Stomach (tissue), 9 donors: ENCODE measurements around the gene ITGA3. TPM values are rescaled to one million over a fixed set of nuclear protein-coding genes. Genes with fewer than 3 reads are reported as not detected.

ENCODE experiments used
- DNase-seq, 2 donors: peaks; one replicate each; pipeline versions ENCODE4 v3.0.0 to v3.0.0-alpha.2; 2013 to 2019
- H3K27ac ChIP-seq, 5 donors: fragments of 200-600 bp in 4 of 5; sonication (generic) in 4 of 5; one replicate each; pipeline ENCODE4 v1.5.1; 2013 to 2019; ENCODE audit warnings: mild to moderate bottlenecking in 1 of 5, moderate library complexity in 1 of 5
- H3K27me3 ChIP-seq, 3 donors: fragments of 200-600 bp; sonication (generic); one replicate each; pipeline ENCODE4 v1.5.1; 2017 to 2019; ENCODE audit warnings: mixed run types in 1 of 3
- H3K36me3 ChIP-seq, 4 donors: fragments of 200-600 bp; sonication (generic); 1 replicate in 3 of 4; 2 replicates in 1 of 4; pipeline ENCODE4 v1.5.1; 2016 to 2019
- H3K4me1 ChIP-seq, 4 donors: fragments of 200-600 bp; sonication (generic); one replicate each; pipeline ENCODE4 v1.5.1; 2016 to 2019
- H3K4me3 ChIP-seq, 4 donors: fragments of 200-600 bp; sonication (generic) in 3 of 4; one replicate each; pipeline ENCODE4 v1.5.1; 2016 to 2019; ENCODE audit warnings: mild to moderate bottlenecking in 1 of 4
- H3K9me3 ChIP-seq, 4 donors: fragments of 200-600 bp; sonication (generic); one replicate each; pipeline ENCODE4 v1.5.1; 2016 to 2019
- EP300 ChIP-seq: sonication (generic); formaldehyde crosslinking; IDR thresholded peaks from one replicate; pipeline ENCODE4 v1.6.1; 2017; ENCODE audit warnings: antibody characterized with exemption
- POLR2A ChIP-seq, 4 donors: fragments of 450-650 bp; IDR thresholded peaks; one replicate each; pipeline ENCODE4 v1.6.1; 2016; ENCODE audit warnings: antibody characterized with exemption in 4 of 4, control low read depth in 2 of 4, mild to moderate bottlenecking in 1 of 4, moderate library complexity in 1 of 4
- POLR2AphosphoS5 ChIP-seq, 3 donors: sonication (generic); formaldehyde crosslinking; IDR thresholded peaks; one replicate each; pipeline ENCODE4 v1.6.1; 2016; ENCODE audit warnings: antibody characterized with exemption in 3 of 3
- WGBS, 5 donors: extraction: QIAGEN DNeasy Blood & Tissue Kit in 3 of 5; methylation state at CpG; one replicate each; pipeline versions ENCODE4 v1.1.5 to v1.1.7; 2013 to 2018; 5-methylcytosine and 5-hydroxymethylcytosine counted together
- intact Hi-C: fragments of 100-400 bp; cut with DNase I; formaldehyde crosslinking; loops from one replicate; pipeline ENCODE4 v1.15.1; 2023; ENCODE audit warnings: low total_unique reads
- polyA plus RNA-seq, 3 donors: library from polyadenylated mRNA; stranded (reverse); fragments of 200-250 nt; gene quantifications; one replicate each; pipeline ENCODE4 v1.2.3, GENCODE V29; 2013
- total RNA-seq, 5 donors: library from RNA; depleted of rRNA; stranded (reverse); fragments of >200 nt; gene quantifications; one replicate each; pipeline versions ENCODE4 v1.1.0 to v1.2.3, GENCODE V29; 2014 to 2016
- TF ChIP-seq, protein P1 (sequence below), 7 experiments: fragments of 450-650 bp in 4 of 7; fragments of 200-600 bp in 3 of 7; sonication (generic) in 3 of 7; IDR thresholded peaks; one replicate each; pipeline ENCODE4 v1.5.1; 2016 to 2019; ENCODE audit warnings: antibody characterized with exemption in 7 of 7, control low read depth in 2 of 7, mild to moderate bottlenecking in 1 of 7
- donor health status: healthy with polysubstance abuse.
- donor health status: Bipolar disorder and iron deficiency.
- donor health status: healthy.

Gene ITGA3
- total and polyA plus RNA-seq, 8 donors: 6.9 to 698 (median 73.9) TPM

DNA sequence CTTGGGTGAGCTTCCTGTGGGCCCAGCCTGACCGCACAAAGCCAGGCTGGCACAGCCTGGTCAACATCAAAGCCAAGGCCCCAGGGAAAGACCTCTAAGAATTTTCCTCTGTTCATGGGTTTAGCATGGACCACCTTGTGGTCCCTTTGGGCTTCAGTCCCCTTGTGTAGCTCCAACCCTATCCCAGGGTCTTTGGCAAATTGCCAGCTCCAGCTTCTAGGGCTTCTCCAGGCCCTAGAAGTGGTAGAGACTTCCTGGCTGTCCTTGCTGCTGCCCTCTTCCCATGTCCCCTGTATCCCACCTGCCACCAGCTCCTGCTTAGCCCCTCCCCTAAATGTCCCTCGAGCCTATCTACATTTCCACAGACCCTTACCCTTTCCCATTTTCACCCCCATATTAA lies 9.7 kb upstream of the ITGA3 start:
- TF ChIP-seq POLR2AphosphoS5 (IDR thresholded peaks at IDR 0.05) (no peak), POLR2A (IDR thresholded peaks at IDR 0.05) (no peak), EP300 (no peak)
- TF ChIP-seq, protein P1, sequence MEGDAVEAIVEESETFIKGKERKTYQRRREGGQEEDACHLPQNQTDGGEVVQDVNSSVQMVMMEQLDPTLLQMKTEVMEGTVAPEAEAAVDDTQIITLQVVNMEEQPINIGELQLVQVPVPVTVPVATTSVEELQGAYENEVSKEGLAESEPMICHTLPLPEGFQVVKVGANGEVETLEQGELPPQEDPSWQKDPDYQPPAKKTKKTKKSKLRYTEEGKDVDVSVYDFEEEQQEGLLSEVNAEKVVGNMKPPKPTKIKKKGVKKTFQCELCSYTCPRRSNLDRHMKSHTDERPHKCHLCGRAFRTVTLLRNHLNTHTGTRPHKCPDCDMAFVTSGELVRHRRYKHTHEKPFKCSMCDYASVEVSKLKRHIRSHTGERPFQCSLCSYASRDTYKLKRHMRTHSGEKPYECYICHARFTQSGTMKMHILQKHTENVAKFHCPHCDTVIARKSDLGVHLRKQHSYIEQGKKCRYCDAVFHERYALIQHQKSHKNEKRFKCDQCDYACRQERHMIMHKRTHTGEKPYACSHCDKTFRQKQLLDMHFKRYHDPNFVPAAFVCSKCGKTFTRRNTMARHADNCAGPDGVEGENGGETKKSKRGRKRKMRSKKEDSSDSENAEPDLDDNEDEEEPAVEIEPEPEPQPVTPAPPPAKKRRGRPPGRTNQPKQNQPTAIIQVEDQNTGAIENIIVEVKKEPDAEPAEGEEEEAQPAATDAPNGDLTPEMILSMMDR (IDR thresholded peaks at IDR 0.05): no peak
- intact Hi-C loops: no loop called here
- H3K27ac ChIP-seq: no peak overlapping the region

DNA sequence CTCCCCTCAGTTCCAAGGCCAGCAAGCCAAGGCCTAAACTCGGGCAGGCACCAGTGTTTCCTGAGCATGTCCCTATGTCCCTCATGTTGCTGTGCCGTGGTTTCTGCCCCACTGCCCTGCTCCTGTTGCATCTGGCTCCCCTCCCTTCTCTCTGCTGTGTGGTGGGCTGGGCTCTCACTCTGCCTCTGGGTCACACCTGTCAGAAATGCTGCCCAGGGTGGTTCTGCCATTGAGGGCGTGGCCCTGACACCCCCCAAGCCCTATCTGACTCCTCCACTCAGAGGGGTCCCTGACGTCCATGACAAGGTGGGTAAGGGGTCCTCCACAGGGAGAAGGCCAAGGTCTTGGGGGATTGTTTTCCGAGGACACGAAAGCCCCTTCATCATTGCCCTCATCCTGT lies 9.2 kb upstream of the ITGA3 start:
- Histone ChIP-seq H3K4me1 (peaks cover 27 to 70% (median 34%) of the 10 kb centered on the region in 4 donors), H3K4me3 (no peak overlapping the region), H3K36me3 (no peaks in the 10 kb centered on the region), H3K27me3 (no peaks in the 10 kb centered on the region), H3K27ac (peak overlapping the region in 1 of 5 donors; percentile 52), H3K9me3 (no peaks in the 10 kb centered on the region)
- TF ChIP-seq POLR2AphosphoS5 (IDR thresholded peaks at IDR 0.05) (no peak), EP300 (no peak), POLR2A (IDR thresholded peaks at IDR 0.05) (no peak)
- TF ChIP-seq, protein P1 (IDR thresholded peaks at IDR 0.05): no peak
- intact Hi-C loops: no loop called here
- WGBS, 5 donors: 79 to 92% (median 90%) methylated on average over 6 of the region's 6 CpGs
- DNase-seq: no peak

More for the DNA sequence above, 9.7 kb upstream of the ITGA3 start:
- Histone ChIP-seq H3K36me3 (no peaks in the 10 kb centered on the region), H3K4me3 (no peak overlapping the region), H3K4me1 (peaks cover 23 to 65% (median 30%) of the 10 kb centered on the region in 4 donors), H3K9me3 (no peaks in the 10 kb centered on the region), H3K27me3 (no peaks in the 10 kb centered on the region)
- no peak for DNase-seq
- WGBS, 5 donors: 67 to 82% (median 70%) methylated on average over 2 of the region's 2 CpGs

DNA sequence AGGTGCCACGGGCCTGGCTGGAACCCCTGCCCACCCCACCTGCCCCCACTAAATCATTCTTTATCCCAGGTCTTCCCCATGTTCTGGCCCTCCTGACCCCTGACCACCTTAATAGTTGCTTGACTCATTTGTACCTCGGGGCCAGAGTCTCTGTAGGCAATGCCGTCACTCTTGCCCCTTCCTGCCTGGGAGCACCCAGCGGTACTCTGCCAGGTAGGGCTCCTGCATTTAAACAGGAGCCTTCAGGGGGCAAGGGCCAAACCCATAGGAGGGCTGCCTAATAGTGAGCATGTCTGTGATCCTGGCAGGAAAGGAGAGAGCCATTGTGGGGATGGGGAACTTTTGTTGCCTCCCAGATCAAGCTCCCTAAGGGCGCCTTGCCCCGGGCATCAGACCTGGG lies 8.8 kb upstream of the ITGA3 start:
- no peak overlapping the region for H3K4me3 ChIP-seq
- TF ChIP-seq EP300: no peak
- no peak for TF ChIP-seq POLR2A (IDR thresholded peaks at IDR 0.05)
- TF ChIP-seq, protein P1 (IDR thresholded peaks at IDR 0.05): no peak
- no peak for TF ChIP-seq POLR2AphosphoS5 (IDR thresholded peaks at IDR 0.05)
- no peaks in the 10 kb centered on the region for H3K27me3 ChIP-seq
- no peaks in the 10 kb centered on the region for H3K9me3 ChIP-seq
- H3K27ac ChIP-seq: peak overlapping the region in 1 of 5 donors; percentile 52
- no peaks in the 10 kb centered on the region for H3K36me3 ChIP-seq
- intact Hi-C loops: no loop called here
- peaks cover 32 to 74% (median 39%) of the 10 kb centered on the region in 4 donors for H3K4me1 ChIP-seq
- WGBS, 5 donors: 89 to 96% (median 92%) methylated on average over 6 of the region's 6 CpGs
- DNase-seq: no peak

DNA sequence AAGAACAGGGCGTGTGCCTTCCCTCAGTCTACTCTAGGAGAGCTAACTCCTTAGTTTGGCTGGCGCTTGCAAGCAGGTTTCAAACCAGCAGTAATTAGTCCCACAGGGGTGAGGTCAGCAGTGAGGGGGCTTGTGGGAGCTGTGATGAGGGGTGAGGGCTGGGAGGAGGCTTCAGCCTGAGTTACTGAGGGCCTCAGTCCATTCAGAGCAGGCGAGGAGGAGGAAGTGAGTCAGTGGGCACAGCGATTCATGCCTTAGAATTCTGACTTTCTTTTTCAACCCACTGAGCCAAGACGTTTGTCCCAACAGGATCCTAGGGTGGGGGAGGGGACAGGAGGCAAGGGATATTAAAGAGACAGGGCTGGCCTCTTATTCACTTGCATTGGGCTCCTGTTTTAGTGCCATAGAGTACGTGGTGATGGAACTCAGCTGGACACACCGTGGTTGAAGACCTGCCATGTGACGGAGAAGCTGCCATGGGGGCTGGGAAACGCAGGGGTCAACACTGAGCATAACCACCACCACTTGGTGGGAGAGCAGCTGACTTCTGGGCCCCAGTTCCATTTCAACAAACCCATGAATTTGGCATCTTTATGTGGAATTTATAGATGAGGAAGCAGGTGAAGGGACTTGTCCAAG lies 8.3 kb upstream of the ITGA3 start:
- Histone ChIP-seq H3K27me3 (no peaks in the 10 kb centered on the region), H3K4me3 (no peak overlapping the region), H3K27ac (peak overlapping the region in 1 of 5 donors; percentile 52), H3K4me1 (peaks cover 37 to 79% (median 44%) of the 10 kb centered on the region in 4 donors), H3K36me3 (no peaks in the 10 kb centered on the region), H3K9me3 (no peaks in the 10 kb centered on the region)
- 61 to 75% (median 66%) methylated on average over 8 to 9 of the region's 9 CpGs for WGBS, 5 donors
- TF ChIP-seq, protein P1 (IDR thresholded peaks at IDR 0.05): no peak
- TF ChIP-seq EP300: no peak
- no peak for TF ChIP-seq POLR2A (IDR thresholded peaks at IDR 0.05)
- TF ChIP-seq POLR2AphosphoS5 (IDR thresholded peaks at IDR 0.05): no peak
- no peak for DNase-seq
- intact Hi-C loops: no loop called here
